ENCODE data around the gene MAGI1. TPM values are rescaled to one million over a fixed set of nuclear protein-coding genes. Genes with fewer than 3 reads are reported as not detected.

The MAGI1 gene
- total RNA-seq, 1 donor from 2014 or later, result 47.1 TPM

DNA sequence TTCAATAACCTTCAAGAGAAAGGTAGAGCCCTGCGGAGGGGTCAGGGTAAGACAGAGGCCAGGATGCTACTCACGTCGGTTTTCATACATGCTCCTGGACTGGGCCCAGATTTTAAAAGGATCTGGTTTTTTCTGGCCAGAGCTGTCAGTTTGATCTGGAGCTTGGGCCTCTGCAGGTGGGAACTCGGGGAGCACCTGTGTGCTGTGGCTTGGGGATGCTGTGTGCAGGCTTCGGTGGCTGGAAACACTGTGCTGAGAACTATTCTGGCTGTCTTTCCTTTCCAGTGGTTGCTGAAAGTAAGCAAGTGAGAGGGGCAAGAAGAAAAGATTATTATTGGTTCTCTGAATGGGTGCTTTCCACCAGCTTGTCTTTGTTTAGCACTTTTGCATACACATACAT is 647.6 kb downstream of the MAGI1 start:
- H3K4me1 ChIP-seq, result no peaks in the 10 kb centered on the region
- no peaks in the 10 kb centered on the region for H3K27me3 ChIP-seq
- no peak for DNase-seq (ENCODE audit: extremely low spot score in 2 of 2)
- intact Hi-C loops (cut with DNase I), result no loop called here
- H3K4me3 ChIP-seq, result no peak overlapping the region
- no peak overlapping the region for H3K27ac ChIP-seq
- no peaks in the 10 kb centered on the region for H3K9me3 ChIP-seq
- no peaks in the 10 kb centered on the region for H3K36me3 ChIP-seq
- TF ChIP-seq POLR2AphosphoS5 (IDR thresholded peaks at IDR 0.05; ENCODE audit: insufficient read depth in 1 of 2, low read depth in 1 of 2), result no peak
- no peak for TF ChIP-seq POLR2A (IDR thresholded peaks at IDR 0.05)
- TF ChIP-seq, protein P1, sequence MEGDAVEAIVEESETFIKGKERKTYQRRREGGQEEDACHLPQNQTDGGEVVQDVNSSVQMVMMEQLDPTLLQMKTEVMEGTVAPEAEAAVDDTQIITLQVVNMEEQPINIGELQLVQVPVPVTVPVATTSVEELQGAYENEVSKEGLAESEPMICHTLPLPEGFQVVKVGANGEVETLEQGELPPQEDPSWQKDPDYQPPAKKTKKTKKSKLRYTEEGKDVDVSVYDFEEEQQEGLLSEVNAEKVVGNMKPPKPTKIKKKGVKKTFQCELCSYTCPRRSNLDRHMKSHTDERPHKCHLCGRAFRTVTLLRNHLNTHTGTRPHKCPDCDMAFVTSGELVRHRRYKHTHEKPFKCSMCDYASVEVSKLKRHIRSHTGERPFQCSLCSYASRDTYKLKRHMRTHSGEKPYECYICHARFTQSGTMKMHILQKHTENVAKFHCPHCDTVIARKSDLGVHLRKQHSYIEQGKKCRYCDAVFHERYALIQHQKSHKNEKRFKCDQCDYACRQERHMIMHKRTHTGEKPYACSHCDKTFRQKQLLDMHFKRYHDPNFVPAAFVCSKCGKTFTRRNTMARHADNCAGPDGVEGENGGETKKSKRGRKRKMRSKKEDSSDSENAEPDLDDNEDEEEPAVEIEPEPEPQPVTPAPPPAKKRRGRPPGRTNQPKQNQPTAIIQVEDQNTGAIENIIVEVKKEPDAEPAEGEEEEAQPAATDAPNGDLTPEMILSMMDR (IDR thresholded peaks at IDR 0.05), result no peak

DNA sequence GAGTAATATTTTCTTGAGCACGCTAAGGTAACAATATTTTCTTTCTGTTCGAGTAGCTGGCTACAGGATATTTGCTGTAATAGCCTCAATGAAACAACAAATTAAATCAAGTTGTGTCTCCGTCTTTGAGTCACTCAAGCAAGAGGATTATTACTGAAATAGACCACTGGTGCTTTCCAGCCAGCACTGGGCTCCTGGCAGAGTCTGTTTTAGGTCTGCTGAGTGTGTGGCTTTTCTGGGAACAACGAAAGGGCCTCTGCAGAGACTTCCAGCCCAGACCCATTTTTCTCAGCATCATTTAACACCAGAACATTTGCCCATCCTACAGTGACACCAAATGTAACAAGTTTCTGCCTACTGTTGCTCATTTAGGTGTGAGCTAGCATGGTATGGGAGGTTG is 652.9 kb downstream of the MAGI1 start:
- H3K36me3 ChIP-seq, result peaks cover 0 to 9% of the 10 kb centered on the region in 2 donors
- H3K27ac ChIP-seq, result no peak overlapping the region
- no peaks in the 10 kb centered on the region for H3K9me3 ChIP-seq
- DNase-seq (ENCODE audit: extremely low spot score in 2 of 2), result no peak
- no peaks in the 10 kb centered on the region for H3K4me1 ChIP-seq
- no peaks in the 10 kb centered on the region for H3K27me3 ChIP-seq
- H3K4me3 ChIP-seq, result no peak overlapping the region
- intact Hi-C loops (cut with DNase I), result no loop called here
- TF ChIP-seq POLR2A (IDR thresholded peaks at IDR 0.05) (no peak), POLR2AphosphoS5 (IDR thresholded peaks at IDR 0.05; ENCODE audit: insufficient read depth in 1 of 2, low read depth in 1 of 2) (no peak)
- TF ChIP-seq, protein P1 (IDR thresholded peaks at IDR 0.05), result no peak

DNA sequence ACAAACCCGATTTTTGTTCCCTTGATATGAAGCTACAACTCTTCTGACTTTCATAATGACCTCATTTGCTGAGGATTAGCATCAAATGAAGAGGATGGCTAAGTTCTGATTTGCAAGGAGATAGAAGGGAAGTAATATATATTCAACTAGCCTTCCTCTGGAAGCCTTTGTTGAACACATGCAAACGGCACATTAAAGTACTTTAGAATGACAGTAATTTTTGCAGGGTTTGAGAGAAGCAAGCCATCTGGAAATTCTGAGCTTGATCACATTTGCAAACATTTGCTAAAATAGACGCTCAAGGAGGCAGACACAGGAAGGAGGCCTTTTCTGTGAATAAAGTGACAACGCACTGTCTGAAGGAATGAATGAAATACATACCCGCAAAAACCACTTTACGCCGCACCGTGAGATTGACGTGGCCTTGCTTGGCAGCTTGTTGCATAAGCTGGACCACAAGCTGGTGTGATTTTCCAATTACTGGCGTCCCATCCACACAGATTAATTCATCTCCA is 657.2 kb downstream of the MAGI1 start:
- H3K9me3 ChIP-seq, result no peaks in the 10 kb centered on the region
- TF ChIP-seq POLR2A (IDR thresholded peaks at IDR 0.05), result no peak
- TF ChIP-seq POLR2AphosphoS5 (IDR thresholded peaks at IDR 0.05; ENCODE audit: insufficient read depth in 1 of 2, low read depth in 1 of 2), result no peak
- TF ChIP-seq, protein P1 (IDR thresholded peaks at IDR 0.05), result no peak
- intact Hi-C loops (cut with DNase I), result no loop called here
- no peaks in the 10 kb centered on the region for H3K4me1 ChIP-seq
- H3K36me3 ChIP-seq, result peaks cover 0 to 9% of the 10 kb centered on the region in 2 donors
- H3K27me3 ChIP-seq, result no peaks in the 10 kb centered on the region
- DNase-seq (ENCODE audit: extremely low spot score in 2 of 2), result no peak
- H3K27ac ChIP-seq, result no peak overlapping the region
- H3K4me3 ChIP-seq, result no peak overlapping the region

DNA sequence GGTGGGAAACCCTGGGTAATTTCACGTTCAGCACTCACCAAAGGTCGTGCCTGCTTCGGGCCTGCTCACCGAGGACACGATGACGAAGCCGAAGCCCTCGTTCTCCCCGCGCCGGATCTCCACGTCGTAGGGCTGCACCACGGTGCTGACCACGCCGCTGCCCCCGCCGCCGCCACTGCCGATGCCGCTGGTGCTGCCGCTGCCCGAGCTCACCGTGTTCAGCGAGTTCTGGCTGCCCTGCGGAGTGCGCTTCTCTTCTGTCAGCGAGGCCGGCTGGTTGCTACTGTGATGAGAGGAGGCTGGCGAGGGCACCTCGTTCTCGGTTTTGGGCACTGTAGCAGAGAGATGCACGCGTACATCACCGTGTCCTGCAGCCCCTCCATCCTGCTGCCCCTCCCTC is 659.5 kb downstream of the MAGI1 start:
- TF ChIP-seq POLR2AphosphoS5 (IDR thresholded peaks at IDR 0.05; ENCODE audit: insufficient read depth in 1 of 2, low read depth in 1 of 2), result no peak
- no peak for TF ChIP-seq POLR2A (IDR thresholded peaks at IDR 0.05)
- TF ChIP-seq, protein P1 (IDR thresholded peaks at IDR 0.05), result no peak
- H3K36me3 ChIP-seq, result peaks cover 0 to 9% of the 10 kb centered on the region in 2 donors
- no peaks in the 10 kb centered on the region for H3K9me3 ChIP-seq
- no peak overlapping the region for H3K4me3 ChIP-seq
- no peak for DNase-seq (ENCODE audit: extremely low spot score in 2 of 2)
- H3K4me1 ChIP-seq, result no peaks in the 10 kb centered on the region
- H3K27ac ChIP-seq, result no peak overlapping the region
- no peaks in the 10 kb centered on the region for H3K27me3 ChIP-seq
- intact Hi-C loops (cut with DNase I), result no loop called here

DNA sequence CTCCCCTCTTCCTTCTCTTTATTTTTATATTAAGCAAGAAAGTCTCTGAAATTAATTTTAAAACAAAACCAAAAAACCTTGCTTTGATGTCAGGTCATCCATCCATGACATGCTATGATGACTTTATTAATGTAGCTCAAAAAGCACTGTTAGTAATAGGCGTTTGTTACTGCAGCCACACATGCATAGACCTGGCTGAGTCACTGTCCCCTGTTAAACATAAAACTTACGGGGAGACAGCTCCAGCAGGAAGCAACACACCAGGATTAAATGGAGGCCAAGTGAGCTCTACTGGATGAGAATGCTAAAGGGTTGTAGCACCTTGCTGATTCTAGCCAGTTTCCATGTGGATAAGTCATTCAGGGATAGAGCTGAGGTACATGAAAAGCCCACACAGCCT is 661.1 kb downstream of the MAGI1 start:
- no peak for TF ChIP-seq POLR2AphosphoS5 (IDR thresholded peaks at IDR 0.05; ENCODE audit: insufficient read depth in 1 of 2, low read depth in 1 of 2)
- TF ChIP-seq, protein P1 (IDR thresholded peaks at IDR 0.05), result no peak
- no peak for TF ChIP-seq POLR2A (IDR thresholded peaks at IDR 0.05)
- Histone ChIP-seq H3K27me3 (no peaks in the 10 kb centered on the region), H3K27ac (no peak overlapping the region), H3K4me3 (no peak overlapping the region), H3K36me3 (peaks cover 0 to 9% of the 10 kb centered on the region in 2 donors), H3K4me1 (no peaks in the 10 kb centered on the region), H3K9me3 (no peaks in the 10 kb centered on the region)
- no peak for DNase-seq (ENCODE audit: extremely low spot score in 2 of 2)
- intact Hi-C loops (cut with DNase I), result no loop called here

Measured in vagina (tissue), 2 donors.